ENCODE measurements around the gene E2F3.

DNA sequence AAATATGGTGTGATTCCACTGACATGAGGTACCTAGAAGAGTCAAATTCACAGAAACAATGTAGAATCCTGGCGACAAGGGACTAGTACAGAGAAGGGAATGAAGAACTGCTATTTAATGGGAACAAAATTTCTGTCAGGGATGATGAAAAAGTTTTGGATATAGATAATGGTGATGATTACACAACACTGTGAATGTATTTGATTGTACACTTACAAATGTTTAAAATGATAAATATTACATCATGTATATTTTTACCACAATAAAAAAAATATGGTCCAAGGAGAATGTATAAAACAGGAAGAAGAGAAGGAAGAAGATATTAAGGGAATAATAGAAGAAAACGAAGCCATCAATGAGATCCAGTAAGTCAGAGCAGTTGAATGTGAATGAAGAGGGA is 8.4 kb upstream of the E2F3 start:
- TF ChIP-seq, protein P1, sequence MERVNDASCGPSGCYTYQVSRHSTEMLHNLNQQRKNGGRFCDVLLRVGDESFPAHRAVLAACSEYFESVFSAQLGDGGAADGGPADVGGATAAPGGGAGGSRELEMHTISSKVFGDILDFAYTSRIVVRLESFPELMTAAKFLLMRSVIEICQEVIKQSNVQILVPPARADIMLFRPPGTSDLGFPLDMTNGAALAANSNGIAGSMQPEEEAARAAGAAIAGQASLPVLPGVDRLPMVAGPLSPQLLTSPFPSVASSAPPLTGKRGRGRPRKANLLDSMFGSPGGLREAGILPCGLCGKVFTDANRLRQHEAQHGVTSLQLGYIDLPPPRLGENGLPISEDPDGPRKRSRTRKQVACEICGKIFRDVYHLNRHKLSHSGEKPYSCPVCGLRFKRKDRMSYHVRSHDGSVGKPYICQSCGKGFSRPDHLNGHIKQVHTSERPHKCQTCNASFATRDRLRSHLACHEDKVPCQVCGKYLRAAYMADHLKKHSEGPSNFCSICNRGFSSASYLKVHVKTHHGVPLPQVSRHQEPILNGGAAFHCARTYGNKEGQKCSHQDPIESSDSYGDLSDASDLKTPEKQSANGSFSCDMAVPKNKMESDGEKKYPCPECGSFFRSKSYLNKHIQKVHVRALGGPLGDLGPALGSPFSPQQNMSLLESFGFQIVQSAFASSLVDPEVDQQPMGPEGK (tag by site-specific recombination; IDR thresholded peaks at IDR 0.05), result no peak
- TF ChIP-seq, protein P2, sequence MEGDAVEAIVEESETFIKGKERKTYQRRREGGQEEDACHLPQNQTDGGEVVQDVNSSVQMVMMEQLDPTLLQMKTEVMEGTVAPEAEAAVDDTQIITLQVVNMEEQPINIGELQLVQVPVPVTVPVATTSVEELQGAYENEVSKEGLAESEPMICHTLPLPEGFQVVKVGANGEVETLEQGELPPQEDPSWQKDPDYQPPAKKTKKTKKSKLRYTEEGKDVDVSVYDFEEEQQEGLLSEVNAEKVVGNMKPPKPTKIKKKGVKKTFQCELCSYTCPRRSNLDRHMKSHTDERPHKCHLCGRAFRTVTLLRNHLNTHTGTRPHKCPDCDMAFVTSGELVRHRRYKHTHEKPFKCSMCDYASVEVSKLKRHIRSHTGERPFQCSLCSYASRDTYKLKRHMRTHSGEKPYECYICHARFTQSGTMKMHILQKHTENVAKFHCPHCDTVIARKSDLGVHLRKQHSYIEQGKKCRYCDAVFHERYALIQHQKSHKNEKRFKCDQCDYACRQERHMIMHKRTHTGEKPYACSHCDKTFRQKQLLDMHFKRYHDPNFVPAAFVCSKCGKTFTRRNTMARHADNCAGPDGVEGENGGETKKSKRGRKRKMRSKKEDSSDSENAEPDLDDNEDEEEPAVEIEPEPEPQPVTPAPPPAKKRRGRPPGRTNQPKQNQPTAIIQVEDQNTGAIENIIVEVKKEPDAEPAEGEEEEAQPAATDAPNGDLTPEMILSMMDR (tag by site-specific recombination; IDR thresholded peaks at IDR 0.05), result no peak
- TF ChIP-seq ZNF777 (tag by site-specific recombination; IDR thresholded peaks at IDR 0.05; ENCODE audit: borderline replicate concordance), result no peak
- TF ChIP-seq ATF2 (tag by site-specific recombination; IDR thresholded peaks at IDR 0.05; ENCODE audit: low read depth), result no peak
- TF ChIP-seq ZNF660 (tag by site-specific recombination; IDR thresholded peaks at IDR 0.05), result no peak
- no peak for TF ChIP-seq ZNF600 (tag by site-specific recombination; IDR thresholded peaks at IDR 0.05)
- no peak for TF ChIP-seq ZNF639 (tag by site-specific recombination; IDR thresholded peaks at IDR 0.05)
- TF ChIP-seq AEBP2 (tag by site-specific recombination; IDR thresholded peaks at IDR 0.05; ENCODE audit: borderline replicate concordance), result no peak
- TF ChIP-seq MYNN (tag by site-specific recombination; IDR thresholded peaks at IDR 0.05; ENCODE audit: borderline replicate concordance), result no peak
